Stimulated activated CD4-positive, alpha-beta T cell treated with anti-CD3 and anti-CD28 coated beads, TNF-alpha, amount 100 ng/mL, for 1 hour (primary cell): ENCODE data around the gene RUFY3.
"Not testable (repeated sequence)": the region's sequence is repeated elsewhere in the genome, so short reads cannot be mapped to it uniquely, and the experiment has no call there.

Experiments used
- DNase-seq, 3 donors: peaks; one replicate each; pipeline ENCODE4 v3.0.0-alpha.2; 2020; ENCODE audit warnings: low read depth in 3 of 3, low spot score in 1 of 3

Gene RUFY3

DNA sequence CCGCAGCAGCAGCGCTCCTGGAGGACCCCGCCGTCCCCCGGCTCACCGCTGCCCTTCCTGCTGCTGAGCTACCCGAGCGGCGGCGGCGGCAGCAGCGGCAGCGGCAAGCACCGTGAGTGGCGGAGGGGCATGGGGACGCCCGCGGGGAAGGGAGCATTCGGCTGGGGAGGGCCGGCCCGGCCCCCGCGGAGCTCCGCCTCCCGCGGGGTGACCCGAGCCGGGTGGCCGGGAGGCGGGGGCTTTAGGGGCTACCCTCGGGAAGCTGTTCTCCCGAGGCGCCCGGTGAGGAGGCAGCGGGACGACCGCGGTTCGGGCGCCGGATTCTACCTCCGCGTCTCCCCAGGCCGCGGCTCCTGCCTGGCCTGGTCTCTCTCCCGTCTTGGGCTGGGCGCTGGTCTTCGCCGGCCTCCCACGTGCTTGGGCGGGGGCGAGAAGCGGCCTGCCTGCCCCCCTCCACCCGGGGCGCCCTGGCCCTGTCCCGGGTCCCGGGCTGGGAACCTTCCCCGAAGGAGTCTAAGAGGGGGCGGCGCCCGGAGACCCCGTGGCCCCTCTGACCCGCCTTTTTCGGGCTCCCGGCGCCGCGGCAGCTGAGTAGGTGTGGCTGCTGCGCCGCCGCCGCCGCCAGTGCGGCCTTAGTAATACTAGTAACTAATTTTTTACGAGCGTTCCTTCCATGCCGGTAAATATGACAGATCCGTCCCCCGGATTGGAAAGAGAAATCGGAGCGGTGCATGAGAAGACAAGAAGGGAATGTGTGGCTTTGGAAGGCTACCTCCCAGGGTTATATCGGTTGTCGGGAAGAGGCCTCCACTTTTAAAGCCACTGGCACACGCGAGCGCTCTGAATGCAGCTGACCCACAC, 16.4 kb upstream of the RUFY3 start:
- DNase-seq: peak; percentile 34 to 55 (median 40)

DNA sequence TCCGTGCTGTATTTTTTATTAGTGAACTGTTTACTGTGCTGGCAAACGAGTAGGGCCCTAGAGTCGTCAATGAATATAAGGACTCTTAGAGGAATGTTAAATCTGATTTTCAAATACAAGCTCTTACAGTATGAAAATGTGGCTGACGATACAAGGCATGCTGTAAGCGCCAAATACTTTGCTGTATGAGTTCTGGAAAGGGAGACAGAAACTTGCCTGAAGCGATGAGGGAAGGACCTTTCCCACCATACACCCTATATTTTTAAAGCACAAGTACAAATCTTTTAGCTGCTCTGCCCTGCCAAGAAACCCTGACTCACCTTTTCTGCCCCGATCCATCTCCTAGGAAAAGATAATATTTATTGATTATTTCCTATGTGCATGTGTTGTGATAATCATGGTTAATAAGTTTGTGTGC, 15.7 kb upstream of the RUFY3 start:
- DNase-seq: no peak

DNA sequence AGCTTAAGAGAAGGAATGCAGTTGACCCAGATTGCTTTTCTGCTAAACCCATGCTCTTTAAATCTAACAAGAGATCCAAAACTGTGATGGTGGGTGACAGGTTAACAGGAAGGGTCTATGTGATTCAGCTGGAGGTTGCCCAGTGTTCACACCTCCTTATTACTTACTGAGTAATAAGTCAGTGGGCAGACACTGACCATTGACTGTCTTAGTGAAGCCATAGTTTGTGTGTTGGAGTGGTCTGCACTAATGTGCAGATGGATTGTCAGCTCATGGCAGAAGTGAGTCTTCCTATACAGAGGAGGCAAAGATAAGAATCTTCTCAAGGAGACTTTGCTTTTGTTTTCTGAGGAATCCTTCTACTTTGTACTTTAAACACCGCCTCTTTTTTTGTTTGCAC, 15.2 kb upstream of the RUFY3 start:
- DNase-seq: no peak

DNA sequence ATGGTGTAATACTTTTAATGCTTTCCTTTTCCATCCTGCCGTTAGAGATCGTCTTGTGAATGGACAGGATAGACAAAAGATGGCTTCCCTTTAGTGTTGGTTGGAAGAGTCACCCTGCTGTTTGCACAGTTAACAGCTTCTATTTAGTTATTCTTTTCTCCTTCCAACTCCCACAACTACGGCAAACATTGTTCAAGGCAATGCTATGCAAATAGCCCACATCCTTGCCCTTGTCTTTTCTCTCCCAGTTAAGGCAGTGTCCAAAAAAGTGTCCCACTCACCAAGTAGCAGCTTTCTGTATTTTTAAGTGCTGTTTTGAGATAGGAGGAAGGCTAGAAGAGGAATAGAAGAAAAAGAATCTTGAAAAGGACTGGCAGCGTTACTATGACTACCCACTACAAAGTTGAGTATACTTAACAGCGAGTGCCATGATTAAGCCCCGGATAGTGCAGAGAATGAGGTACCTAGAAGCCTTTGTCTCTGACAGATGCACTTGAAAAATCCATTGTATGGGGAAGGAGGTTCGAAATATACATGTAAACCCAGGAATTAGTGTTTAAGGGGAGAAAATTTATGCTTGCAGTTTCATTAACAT, 12.1 kb upstream of the RUFY3 start:
- no peak for DNase-seq

DNA sequence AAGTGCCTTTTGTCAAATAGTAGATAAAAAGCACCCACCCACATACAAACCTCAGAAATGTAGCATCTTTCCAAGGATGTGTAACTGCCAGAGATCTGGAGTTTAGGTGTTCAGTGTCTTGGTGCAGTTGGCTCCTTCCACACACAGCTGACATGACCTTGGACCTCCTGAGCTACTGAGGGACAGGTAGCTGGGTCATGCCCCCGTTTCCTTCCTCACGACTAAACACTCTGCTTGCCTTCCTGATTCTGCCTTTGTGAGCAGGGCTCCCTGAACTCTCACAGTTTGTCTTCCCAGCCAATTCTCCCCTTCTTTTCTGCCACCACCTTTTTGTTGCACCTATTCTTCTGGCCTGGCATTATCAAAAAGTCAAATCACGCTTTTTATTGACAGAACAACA, 10.2 kb upstream of the RUFY3 start:
- DNase-seq: no peak

DNA sequence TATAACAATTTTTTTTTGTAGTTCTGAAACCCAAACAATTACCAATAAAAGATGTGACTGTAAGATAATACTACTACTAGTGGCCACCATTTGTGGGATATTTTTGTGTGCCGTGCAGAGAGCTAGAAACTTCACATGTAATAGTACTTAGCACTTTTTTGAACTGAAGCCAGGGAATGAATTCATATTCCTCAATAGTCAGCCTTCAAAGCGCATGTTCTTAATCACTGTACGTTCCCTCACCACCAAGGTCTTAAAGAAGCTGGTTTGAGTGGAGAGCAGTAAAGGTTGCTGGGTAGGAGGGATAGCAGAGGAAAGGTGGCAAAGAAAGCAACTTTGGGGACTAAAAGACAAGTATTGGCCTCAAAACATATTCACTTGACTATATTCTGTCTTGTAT, 9.6 kb upstream of the RUFY3 start:
- DNase-seq: no peak

DNA sequence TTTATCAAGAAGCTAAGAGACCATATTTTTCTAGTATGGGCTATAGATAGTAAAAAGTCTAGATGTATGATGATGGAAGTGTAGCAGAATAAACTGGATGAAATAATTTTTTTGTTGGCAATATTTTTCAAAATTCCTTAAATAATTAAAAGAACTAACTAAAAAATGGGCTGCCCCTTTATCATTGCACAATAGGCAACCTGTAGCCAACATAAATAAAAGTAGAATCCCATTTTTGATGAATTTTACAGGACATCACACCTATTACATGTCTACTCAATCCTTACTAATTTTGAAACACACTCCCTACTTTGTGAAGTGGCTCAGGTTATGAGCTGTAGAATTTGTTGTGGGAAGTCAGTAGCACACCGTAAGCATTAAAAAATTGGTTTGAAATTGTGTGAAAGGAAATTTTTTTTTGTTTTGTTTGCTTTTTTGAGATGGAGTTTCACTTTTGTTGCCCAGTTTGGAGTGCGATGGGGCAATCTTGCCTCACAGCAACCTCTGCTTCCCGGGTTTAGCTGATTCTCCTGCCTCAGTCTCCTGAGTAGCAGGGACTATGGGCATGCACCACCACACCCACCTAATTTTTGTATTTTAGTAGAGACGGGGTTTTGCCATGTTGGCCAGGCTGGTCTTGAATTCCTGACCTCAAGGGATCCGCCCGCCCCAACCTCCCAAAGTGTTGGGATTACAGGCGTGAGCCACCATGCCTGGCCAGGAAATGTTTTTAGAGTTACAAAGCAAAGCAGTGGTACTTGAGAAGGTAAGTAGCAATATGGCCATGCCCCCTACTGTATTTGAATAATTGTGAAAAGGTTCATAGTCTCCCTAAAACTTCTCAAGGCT, 8.9 kb upstream of the RUFY3 start:
- DNase-seq: no peak

DNA sequence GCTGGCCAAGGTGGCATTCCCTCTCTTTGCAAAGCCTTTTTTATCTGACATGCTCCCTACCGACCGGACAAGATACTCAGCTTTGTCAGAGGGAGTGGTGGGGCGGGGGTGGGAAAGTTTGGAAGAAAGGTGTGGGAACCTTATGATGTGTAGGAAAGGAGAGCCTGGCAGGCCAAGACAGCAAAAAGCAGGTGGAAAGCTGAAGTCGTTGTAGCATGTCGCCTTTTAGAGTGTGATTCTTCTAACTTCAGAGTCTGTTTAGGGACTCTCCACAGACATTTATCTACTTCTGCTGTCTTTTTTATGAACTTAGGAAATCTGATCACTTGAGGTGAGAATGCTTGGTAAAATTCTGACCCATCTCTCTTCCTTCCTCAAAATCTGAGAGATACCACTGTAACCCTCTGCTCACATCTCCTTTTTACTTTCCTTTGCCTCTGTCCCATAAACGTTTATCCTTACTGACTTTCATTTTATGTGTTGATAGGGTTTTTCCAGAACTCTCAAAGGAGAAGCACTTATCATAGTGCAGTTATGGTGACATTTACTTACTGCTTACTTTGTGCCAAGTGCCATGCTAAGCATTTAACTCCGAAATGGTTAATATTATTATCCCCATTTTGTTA, 8.2 kb upstream of the RUFY3 start:
- no peak for DNase-seq

DNA sequence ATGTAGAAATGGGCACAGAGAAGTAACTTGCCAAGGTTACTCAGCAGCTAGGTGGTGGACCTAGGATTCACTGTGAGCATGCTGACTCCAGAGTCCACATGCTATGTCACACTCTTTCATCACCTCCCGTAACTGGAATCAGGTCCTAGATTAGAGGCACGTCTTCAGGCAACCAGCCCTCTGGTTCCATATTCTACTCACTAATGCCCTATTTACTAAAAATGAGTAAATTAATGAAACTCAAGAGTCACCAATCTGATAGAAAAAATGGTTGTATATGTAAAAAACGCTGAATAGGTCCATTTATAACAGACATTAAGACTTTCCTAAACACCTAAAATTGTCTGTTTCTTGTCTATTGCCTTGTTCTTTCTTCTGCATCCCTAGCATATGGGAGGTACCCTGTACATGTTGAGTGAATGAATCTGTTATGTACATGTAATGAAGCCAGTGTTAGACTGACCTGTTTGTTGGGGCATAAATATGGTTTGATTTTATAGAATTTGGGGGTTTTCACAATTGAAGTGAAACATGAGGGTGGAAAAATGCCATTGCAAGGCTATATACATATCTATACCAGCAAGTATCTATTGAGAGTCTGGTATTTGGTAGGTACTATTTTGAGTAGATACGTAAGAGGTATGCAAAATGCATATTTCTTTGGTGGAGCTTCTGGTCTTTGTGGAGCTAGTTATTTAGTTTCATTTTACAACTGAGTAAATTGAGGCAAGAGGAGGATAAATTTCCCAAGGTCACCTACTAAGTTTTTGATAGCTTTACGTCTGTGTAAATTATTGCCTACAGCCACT, 7.5 kb upstream of the RUFY3 start:
- DNase-seq: no peak

DNA sequence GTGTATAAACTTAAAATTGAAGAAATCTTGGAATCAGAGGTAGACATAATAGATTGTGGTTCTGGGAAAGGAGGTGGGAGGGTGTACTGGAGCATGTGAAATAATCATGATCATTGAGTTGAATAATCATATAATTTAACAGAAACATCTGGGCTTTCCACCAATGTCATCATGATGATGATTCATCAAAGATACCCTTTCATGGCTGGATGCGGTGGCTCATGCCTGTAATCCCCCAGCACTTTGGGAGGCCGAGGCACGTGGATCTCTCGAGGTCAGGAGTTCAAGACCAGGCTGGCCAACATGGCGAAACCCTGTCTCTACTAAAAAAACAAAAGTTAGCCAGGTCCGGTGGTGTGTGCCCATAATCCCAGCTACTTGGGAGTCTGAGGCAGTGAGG, 6.7 kb upstream of the RUFY3 start:
- DNase-seq: no peak

DNA sequence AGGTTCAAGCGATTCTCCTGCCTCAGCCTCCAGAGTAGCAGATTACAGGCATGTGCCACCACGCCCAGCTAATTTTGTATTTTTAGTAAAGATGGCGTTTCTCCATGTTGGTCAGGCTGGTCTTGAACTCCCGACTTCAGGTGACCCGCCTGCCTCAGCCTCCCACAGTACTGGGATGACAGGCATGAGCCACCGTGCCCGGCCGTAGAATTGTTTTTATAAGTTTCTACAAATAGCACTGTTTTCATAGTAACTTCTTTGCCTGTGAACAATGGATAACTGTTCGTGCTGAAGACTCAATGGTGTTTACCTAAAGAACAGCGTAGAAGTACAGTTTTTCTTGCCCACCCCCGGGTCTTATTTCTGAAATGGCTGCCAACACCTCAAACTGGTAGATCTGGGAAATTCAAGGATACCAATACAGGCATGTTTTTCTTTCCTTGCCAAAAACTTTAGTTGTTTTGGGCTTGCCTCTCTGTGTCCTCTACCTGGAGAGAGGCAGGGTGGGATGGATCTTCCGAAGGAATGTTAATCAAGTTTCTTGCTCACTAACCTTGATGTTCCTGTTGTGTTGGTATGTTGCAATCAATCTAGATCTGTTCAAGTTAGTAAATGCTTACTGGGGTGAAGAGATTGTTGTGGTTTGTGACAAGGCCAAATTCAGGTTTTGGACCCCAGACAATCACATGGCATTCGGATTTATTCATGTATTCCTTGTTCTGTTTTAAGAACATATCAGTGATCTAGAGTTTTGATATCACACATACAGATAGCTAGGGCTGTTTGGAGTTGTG, 2.8 kb upstream of the RUFY3 start:
- DNase-seq: no peak

DNA sequence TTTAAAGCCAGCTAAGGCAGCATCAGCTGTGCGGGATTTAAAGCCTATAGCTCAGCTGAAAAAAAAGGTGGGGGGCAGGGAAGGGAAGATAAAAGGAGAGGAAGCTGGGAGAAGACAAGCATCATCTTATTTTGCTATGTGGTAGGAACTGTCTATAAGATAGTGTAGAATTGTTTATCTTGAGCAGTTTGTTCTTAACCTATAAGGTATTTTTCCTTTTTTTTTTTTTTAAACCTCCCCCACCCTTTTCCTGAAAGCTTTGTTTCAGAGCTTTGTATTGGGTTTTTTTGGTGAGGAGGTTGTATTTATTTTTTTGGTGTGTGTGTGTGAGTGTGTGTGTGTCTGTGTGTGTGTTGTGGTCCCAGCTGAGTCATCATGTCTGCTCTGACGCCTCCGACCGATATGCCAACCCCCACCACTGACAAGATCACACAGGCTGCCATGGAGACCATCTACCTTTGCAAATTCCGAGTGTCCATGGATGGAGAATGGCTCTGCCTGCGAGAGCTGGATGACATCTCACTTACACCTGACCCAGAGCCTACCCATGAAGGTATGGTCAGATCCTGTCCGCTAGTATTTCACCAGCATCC, 531 bp downstream of the RUFY3 start:
- DNase-seq: no peak

DNA sequence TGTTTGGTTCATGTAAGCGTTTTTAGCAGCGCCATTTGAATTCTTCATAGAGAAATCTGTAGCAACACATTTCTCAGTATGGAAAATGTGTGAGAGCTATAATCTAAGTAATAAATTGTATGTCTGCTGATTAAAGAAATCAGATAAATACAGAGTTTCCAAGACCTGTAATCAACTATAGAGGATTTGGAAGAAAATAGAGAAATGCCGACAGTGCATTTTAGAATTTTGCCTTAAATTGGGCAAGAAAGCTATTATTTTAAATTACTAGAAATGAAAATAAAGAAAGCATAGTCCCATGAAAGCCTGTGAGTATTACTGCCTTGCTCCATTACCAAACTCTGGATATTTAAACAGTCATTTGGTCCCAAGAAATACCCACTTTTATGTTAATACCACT, 2.7 kb downstream of the RUFY3 start:
- DNase-seq: no peak

DNA sequence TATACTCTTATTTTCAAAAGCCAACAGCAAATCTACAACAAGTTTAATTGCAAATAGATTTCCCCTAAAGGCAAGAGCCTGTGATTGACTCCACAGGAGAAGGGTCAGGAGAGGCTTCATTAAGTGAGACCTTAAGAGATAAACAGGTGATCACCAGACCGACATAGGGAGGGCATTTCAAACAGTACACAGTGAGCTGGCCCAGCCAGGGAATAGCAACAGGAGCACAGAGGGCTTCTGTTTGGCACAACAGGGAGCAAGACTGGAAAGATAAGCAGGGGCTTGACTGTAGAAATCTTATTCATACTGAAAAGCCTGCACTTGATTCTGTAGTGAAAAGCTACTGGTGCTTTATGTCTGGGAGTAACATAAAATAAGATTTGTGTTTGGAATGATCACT, 3.9 kb downstream of the RUFY3 start:
- no peak for DNase-seq

DNA sequence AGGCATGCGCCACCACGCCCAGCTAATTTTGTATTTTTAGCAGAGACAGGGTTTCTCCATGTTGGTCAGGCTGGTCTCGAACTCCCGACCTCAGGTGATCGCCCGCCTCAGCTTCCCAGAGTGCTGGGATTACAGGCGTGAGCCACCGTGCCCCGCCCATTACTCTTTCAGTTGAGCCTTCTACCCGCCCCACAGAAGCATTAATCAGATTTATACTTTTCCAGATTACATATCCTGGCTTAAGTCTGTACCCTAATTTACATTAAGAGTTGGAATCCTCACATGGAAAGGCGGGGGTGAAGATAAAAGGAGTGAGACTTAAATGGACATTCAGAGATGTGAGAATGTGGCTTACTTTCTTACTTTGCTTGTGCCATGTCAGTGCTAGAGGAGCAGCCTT, 4.8 kb downstream of the RUFY3 start:
- DNase-seq: not testable (repeated sequence)

DNA sequence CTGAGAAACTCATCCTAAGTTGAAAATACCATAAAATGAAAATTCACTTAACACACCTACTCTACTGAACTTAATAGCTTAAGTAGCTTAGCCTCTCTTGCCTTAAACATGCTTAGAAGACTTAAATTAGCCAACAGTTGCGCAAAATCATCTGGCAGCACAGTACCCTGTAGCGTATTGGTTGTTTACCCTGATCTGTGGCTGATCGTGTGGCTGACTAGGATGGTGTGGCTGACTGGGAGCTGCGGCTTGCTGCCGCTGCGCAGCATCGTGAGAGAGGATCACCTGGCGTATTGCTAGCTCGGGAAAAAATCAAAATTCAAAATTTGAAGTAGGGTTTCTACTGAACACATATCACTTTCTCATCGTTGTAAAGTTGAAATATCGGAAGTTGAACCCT, 6.3 kb downstream of the RUFY3 start:
- DNase-seq: no peak

DNA sequence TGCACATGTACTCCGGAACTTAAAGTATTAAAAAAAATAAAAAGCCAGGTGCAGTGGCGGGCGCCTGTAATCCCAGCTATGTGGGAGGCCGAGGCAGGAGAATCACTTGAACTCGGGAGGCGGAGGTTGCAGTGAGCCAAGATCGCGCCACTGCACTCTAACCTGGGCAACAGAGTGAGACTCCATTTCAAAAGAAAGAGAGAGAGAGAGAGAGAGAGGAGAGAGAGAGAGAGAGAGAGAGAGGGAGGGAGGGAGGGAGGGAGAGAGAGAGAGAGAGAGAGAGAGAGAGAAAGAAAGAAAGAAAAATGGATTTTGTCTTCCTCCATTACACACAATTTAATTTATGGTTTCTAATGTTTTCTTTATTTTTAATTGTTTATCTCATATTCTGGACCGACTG, 11.1 kb downstream of the RUFY3 start:
- DNase-seq: not testable (repeated sequence)

DNA sequence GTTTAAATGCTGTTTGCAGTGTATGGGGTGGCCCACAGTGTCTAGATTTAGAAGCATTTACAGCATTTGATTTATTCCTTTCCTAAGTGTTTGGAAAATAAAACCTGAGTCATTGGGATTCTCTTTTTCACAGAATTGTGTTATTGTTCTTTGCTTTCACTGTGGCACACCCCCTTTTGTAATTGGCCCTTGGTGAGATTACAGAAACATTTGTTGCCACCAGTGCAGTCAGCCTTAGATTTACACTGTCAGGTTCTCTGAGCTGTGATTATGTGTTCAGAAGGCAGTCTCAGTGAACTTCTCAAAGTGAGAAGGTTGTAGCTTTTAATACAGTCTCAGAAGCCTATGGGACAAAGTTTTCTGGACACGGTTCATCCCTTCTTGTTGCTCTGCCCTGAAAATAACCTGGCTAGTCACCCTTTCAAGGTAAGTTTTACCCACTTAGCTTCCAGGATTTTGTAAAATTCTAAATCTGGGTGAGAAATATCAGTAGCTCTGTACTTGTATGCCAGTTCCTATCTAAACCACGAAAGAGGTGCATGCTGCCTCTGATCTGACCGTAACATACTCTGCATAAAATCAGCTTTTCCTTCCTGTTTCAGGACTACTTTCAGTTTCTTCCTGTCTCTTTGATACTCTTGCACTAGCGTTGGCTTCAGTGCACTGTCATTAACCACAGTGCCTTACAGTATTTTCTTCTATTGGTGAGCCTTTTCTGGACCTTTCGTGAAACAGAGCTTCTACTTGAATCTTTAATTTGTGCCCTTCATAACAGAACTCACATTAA, 12.6 kb downstream of the RUFY3 start:
- DNase-seq: no peak

DNA sequence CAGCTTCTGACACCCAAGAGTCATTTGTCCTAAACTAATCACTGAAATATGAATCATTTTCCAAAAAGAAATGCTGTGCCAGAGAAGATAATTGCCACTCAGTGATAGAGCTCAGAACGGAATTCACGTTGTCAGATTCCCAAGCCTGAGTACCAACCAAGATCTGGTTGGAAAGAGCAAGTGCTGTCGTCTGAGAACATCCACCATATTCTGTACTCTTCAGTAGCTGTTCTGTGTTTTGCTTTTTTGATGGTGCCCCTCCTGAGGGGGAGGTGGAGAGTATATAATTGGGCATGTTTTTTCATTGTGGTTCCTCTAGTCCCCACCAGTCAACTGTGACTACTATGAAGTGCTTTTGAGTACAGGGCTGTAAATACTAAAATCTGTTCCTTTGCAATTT, 13.2 kb downstream of the RUFY3 start:
- no peak for DNase-seq
